Measurements from ENCODE around the gene SHLD3.

SHLD3 gene

DNA sequence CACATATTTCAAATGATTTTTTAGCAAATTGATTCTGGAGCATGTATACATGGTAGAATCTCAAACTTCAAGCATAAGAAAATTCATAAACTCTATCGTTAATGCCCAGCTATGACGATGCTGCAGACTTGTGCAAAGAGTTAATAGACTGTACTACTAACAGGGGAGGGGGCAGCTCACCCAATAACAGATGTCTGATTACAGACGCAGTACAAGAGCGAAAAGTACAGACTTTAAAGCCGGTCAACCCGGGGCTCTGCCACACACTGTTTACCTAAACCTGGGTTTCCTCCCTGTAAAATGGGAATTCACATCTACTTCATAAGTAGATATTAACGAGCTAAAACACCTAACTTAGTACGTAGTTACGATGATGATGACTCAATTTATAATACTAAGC, 1.3 kb upstream of the SHLD3 start:
- peak overlapping the region; percentile 98 for H3K4me3 ChIP-seq (ENCODE audit: low read length)
- TF ChIP-seq, protein P1, sequence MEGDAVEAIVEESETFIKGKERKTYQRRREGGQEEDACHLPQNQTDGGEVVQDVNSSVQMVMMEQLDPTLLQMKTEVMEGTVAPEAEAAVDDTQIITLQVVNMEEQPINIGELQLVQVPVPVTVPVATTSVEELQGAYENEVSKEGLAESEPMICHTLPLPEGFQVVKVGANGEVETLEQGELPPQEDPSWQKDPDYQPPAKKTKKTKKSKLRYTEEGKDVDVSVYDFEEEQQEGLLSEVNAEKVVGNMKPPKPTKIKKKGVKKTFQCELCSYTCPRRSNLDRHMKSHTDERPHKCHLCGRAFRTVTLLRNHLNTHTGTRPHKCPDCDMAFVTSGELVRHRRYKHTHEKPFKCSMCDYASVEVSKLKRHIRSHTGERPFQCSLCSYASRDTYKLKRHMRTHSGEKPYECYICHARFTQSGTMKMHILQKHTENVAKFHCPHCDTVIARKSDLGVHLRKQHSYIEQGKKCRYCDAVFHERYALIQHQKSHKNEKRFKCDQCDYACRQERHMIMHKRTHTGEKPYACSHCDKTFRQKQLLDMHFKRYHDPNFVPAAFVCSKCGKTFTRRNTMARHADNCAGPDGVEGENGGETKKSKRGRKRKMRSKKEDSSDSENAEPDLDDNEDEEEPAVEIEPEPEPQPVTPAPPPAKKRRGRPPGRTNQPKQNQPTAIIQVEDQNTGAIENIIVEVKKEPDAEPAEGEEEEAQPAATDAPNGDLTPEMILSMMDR (conservative IDR thresholded peaks at IDR 0.05; ENCODE audit: low read depth, low read length) = no peak
- no peak for DNase-seq (ENCODE audit: low read depth)

DNA sequence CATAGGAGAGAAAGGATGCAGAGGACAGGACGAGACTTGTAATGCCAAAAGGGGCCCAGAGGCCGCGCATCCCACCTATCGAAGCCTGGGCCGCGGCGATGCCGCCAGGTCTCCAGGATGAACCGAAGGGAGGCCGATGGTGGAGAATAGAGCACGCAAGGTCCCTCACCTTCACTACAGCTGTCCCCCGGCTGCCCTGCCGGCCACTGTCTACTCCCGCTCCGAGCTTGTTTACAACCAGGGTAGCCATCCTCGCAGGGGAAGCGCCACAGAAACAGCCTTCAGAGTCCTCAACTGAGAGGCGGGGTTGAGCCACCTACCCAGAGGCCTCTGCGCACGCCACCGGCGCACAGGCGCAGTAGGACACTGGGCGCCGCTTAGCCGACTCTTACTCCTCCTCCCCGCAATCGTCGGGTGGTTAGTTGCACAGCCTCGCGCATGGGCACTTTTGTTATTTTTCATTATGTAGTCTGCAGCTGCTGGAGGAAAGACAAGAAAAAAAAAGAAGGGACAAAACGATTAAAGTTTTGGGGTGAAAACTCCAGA, 729 bp upstream of the SHLD3 start, which contains the start of gene TRIM23:
TRIM23 (minus strand) TSS at position 309 of the 546 bp plus-strand sequence; CDS start at position 250, 59 bp downstream.
- TF ChIP-seq, protein P1 (conservative IDR thresholded peaks at IDR 0.05; ENCODE audit: low read depth, low read length) = peak; percentile 9
- peak; percentile 70 for DNase-seq (ENCODE audit: low read depth)
- peak within 1 kb of the TSS; percentile 98 for H3K4me3 ChIP-seq (ENCODE audit: low read length)

- DNase-seq (ENCODE audit: low read depth) = no peak
- TF ChIP-seq, protein P1 (conservative IDR thresholded peaks at IDR 0.05; ENCODE audit: low read depth, low read length) = no peak
These were observed 916 bp downstream of the SHLD3 start for GRCh38 chr5:65625743-65626142.

DNA sequence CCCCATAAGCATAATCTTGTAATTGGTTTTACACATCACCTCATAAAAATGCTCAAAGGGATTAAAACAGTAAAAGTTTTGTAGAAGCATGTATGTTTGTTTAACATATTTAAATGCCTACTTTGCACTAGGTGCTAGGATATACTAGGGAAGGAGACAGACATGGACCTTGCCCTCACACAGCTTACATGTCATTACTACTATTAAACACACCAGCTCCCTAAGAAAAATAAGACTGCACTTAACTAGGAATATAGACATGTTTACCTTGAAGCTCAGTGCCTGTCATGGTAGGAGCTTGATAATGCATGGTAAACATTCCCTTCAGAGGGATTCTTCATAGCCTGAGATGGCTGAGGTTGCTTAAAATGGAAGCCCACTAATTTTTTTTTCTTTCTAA, 6.2 kb downstream of the SHLD3 start:
- no peak for DNase-seq (ENCODE audit: low read depth)
- TF ChIP-seq, protein P1 (conservative IDR thresholded peaks at IDR 0.05; ENCODE audit: low read depth, low read length) = no peak
- no peak overlapping the region for H3K4me3 ChIP-seq (ENCODE audit: low read length)

More at GRCh38 chr5:65625743-65626142, 916 bp downstream of the SHLD3 start:
- H3K4me3 ChIP-seq (ENCODE audit: low read length) = peak overlapping the region; percentile 98

- TF ChIP-seq, protein P1 (conservative IDR thresholded peaks at IDR 0.05; ENCODE audit: low read depth, low read length) = no peak
- no peak for DNase-seq (ENCODE audit: low read depth)
- no peak overlapping the region for H3K4me3 ChIP-seq (ENCODE audit: low read length)
These were observed 15.4 kb downstream of the SHLD3 start for GRCh38 chr5:65640240-65640639.

DNA sequence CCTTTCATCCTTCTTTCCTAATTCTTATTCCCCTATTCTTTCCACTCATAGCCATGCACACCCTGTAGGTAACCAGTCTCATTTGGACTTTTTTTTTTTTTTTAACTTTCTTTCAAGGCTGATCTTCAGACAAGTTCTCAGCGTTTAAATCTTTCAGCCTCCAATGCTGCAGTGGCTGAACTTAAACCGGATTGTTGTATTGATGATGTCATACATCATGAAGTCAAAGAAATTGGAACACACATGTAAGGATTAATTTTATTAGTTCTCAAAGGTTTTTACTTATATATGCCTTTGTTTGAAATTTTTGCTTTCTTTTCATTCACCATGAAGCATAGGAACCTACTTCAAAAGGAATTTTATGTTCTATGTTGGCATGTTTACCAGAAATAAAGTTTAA, 22.1 kb downstream of the SHLD3 start:
- H3K4me3 ChIP-seq (ENCODE audit: low read length) = no peak overlapping the region
- TF ChIP-seq, protein P1 (conservative IDR thresholded peaks at IDR 0.05; ENCODE audit: low read depth, low read length) = no peak
- DNase-seq (ENCODE audit: low read depth) = no peak

GRCh38 chr5:65647941-65648340, 23.1 kb downstream of the SHLD3 start:
- TF ChIP-seq, protein P1 (conservative IDR thresholded peaks at IDR 0.05; ENCODE audit: low read depth, low read length) = no peak
- H3K4me3 ChIP-seq (ENCODE audit: low read length) = no peak overlapping the region
- no peak for DNase-seq (ENCODE audit: low read depth)
